GM19467 (cell line): ENCODE results near the gene TMEM119.
"Not testable (repeated sequence)": the region's sequence is repeated elsewhere in the genome, so short reads cannot be mapped to it uniquely, and the experiment has no call there.

Source experiments
- ATAC-seq: cut with Tn5 transposase; IDR thresholded peaks from one replicate; pipeline ENCODE4 v1.9.1; 2021; ENCODE audit warnings: mild to moderate bottlenecking, moderate library complexity; ENCODE audit not compliant: unreplicated experiment

The TMEM119 gene

DNA sequence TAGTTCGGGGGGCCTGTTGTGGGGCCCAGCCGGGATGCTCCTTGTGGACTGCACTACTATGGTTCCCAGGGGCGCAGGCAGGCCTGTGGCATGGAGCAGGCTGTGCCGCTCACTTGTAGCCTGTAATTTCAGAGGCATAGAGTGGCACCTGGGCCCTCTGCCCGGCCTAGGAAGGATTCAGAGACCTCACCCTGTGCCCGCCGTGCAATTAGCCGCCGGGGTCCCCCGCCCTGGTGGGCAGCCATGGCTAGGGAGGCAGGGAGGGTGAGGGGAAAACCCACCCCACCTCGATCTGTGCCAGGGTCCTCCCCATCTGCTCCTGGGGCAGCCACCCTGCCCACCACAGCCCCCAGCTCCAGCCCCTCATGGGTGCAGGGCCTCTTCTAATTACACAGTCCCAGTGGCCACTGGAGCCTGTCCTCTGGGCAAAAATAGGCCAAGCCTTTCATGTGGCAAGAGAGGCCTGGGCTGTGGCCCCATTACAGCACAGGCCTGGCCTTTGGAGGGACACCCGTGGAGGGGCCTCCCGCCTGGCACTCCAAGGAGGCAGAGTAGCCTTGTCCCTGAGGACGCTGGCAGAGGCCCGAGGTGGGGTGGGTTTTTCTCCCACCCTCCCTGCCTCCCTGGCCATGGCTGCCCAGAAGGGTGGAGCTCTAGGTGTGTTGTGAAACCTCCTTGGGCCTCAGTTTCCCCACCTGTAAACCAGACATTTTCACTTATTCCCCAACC lies 5.3 kb upstream of the TMEM119 start:
- no peak for ATAC-seq

DNA sequence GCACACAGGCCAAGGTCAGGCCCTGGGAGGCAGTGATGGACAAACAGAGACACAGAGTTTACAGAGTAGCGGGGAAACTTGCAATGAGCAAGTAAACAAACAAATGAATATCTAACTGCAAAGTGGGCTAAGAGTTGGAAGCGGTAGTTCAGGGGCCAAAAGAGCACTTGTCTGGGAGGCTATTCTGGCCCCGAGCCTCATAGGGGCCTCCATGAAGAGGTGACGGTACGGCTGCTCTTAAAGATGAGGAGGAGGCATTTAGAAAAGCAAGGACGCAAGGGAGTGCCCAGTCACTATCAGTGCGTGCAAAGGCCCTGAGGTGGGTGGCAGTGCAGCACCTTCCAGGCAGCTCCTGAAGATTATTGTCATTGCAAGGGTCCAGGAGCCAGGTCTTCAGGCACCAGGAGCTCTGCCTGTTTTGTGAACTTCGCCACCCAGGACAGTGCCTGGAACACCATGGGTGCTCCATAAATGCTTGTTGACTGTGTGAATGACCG lies 4.4 kb upstream of the TMEM119 start:
- ATAC-seq, result no peak

DNA sequence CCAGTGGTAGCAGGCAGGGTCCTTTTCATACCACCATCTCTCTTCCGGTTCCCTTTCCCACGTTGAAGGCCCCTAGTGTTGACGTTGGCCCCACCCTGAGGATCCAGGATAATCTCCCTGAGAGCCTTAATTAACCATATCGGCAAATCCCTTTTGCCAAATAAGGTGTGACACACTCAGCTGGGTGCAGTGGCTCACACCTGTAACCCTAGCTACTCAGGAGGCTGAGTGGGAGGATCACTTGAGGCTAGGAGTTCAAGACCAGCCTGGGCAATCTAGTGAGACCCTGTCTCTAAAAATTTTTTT lies 2.8 kb upstream of the TMEM119 start:
- no peak for ATAC-seq

DNA sequence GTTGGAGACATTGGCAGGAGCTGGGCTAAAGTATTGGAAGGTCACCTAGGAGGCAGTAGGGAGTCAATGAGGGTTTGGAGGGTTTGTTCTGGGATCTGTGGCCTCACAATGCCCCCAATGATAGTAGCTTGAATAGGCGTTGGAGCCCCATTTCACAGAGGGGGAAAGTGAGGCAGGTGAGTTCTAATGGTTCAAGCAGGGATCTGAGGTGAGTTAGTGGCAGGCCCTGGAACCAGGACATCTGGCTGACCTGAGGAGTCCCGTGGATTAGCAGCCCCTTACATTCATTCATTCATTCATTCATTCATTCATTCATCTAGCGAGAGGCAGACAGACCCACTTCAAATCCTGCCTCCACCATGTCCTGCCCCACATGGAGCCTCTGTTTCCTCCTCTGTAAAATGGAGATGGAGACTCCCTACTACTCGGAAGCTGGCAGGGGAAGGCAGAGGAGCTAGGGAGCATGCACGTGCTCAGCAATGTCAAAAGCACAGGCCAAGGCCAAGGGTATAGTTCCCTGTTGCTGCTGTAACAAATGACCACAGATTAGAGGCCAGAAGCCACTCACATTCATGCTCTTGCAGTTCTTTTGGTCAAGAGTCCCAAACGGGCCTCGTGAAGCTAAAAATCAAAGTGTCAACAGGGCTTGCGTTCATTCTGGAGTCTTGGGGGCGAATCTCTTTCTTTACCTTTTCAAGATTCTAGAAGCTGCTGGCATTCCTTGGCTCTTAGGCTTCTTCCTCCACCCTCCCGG lies 2.2 kb upstream of the TMEM119 start:
- no peak for ATAC-seq

DNA sequence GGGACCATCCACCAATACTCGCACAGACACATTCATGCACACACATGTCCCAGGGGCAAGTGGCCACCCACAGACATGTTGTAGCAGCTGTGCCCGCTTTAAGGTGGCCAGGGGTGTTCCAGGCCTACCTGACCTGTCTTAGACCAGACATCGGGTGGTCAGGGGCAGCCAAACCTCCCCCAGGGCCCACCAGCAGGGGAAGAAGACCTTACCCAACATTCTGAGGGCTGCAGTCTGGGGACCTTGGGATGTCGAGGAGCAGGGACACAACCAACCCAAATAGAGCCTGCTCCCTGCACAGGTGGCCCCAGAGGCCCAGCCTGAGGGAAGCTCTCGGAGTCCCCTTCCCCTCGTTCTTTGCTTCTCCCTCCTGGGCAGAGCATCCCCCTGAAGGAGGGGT lies 1.7 kb upstream of the TMEM119 start:
- ATAC-seq, result no peak

DNA sequence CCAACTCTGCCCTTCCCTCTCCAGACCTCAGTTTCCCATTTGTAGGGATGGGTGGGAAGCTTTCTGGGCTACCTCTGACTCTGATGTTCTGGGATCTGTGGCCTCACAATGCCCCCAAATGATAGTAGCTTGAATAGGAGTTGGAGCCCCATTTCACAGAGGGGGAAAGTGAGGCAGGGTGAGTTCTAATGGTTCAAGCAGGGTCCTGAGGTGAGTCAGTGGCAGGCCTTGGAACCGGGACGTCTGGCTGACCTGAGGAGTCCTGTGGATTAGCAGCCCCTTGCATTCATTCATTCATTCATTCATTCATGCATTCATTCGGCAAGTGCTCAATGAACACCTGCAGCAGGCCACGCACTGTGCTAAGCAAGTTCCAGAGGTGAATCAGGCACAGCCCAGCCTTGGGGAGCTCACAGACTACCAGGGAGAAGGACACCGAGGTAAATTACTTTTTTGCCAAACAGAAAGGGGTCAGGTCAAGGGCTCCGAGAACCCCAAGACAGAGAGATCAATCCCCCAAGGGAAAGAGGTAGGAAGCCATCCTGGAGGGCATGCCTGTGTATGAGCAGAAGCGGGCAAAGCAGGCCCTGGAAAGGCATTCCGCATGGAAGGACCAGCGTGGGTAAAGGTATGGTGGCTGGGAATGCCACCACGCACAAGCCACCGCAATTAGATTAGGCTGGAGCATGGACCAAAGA lies 818 bp upstream of the TMEM119 start:
- ATAC-seq, result no peak

DNA sequence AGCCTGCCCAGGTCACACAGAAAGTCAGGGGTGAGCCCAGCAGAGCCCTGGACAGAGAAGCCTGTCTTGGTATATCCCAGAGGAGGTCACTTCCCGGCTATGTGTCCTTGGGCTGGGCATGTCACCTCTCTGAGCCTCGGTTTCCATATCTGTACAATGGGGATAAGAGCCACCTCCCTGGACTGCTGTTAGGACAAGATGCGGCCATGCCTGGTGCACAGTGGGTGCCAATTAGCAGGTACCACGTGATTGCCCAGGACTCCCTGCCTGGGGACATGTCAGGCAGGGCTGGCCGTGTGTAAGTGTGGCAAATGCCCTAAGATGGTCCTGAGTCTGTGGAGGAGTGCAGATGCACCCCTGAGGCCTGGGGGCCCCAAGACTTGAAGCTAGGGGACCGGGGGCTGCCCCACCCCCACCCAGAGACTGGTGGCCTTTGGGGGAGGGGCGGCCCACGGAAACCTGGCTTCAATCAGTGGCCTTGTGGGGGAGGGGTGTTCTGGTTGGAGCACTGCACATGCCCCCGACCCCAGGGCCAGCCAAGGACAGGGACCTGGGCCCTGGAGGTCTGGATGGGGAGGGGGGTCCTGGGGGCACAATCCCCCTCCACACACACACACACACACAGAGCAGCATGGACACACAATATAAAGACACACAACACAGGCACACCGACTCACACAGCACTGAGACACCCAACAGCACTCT lies 878 bp downstream of the TMEM119 start:
- ATAC-seq, result no peak

DNA sequence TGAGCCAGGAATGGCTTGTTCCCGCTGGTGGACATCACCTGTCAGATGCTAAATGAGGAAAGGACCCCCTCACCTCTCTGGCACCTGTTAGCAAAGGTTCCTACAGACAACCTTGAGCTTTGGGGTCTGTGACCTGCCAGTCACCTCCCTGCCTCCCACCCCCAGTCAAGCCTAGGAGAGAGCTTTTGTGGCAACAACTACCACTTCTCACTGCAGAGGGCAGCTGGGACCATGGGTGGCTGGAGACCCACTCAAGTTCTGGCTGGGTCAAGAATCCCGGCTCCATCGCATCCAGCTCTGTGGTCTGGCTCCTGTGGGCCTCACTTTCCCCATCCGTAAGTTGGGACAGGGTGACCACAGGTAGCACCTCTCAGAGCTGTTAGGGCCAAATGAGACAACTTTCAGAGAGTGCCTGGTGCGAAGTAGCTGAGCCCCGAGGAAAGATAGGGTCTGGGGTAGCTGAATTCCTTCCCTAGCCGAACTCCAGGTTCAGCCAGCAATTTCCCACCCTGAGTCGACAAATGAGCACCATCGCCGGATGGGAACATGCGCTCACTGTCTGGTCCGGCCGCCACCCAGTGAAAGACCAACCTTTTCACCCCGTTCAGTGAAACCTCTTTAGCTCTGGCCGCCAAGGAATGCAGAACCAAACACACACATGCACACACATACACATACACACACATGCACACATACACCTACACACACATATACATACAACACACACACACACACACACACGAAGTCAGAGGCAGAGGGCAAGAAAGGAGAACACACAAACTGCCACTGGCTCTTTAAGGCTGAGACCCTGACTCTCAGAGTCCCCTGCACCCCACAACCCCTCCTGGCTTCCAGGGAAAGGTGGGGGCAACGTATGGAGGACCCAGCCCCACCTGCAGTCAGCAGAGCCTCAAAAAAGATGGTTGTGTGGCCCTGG lies 1.9 kb downstream of the TMEM119 start:
- no peak for ATAC-seq

DNA sequence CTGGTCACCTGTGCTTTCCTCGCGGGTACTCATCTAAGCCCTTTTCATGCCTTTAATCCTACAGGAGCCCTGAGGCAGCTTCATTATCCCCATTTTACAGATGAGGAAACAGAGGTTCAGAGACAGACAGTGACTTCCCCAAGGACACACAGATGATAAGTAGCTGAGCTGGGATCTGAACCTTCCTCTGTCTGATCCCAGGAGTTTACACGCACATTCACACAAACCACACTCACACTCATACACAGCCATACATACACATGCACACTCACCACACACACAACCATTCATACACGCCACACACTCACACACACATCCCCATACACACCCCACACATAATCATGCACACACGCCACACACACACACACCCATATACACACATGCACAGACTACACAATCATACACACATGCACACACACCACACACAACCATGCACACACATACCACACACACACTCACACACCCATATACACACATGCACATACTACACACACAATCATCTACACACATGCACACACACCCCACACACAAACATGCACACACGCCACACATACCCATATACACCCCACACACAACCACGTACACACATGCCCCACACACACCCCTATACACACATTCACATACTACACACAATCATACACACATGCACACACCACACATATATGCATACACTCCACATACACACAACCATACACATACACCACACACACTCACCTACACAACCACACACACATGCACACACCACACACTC lies 2.7 kb downstream of the TMEM119 start:
- ATAC-seq, result no peak

DNA sequence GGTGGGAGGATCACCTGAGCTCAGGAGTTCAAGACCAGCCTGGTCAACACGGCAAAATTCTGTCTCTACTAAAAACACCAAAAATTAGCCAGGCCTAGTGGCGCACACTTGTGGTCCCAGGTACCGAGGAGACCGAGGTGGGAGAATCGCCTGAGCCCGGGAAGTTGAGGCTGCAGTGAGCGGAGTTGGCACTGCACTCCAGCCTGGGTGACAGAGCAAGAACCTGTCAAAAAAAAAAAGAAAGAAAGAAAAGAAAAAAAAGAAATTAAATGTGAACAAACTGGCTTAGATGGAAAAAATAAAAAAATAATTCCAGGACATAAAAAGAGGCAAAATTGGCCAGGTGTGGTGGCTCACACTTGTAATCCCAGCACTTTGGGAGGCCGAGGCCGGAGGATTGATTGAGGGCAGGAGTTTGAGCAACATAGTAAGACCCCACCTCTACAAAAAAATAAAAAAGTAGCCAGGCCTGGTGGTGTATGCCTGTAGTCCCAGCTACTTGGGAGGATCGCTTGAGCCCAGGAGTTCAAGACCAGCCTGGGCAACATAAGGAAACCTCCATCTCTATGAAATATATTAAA lies 3.5 kb downstream of the TMEM119 start:
- ATAC-seq, result no peak

DNA sequence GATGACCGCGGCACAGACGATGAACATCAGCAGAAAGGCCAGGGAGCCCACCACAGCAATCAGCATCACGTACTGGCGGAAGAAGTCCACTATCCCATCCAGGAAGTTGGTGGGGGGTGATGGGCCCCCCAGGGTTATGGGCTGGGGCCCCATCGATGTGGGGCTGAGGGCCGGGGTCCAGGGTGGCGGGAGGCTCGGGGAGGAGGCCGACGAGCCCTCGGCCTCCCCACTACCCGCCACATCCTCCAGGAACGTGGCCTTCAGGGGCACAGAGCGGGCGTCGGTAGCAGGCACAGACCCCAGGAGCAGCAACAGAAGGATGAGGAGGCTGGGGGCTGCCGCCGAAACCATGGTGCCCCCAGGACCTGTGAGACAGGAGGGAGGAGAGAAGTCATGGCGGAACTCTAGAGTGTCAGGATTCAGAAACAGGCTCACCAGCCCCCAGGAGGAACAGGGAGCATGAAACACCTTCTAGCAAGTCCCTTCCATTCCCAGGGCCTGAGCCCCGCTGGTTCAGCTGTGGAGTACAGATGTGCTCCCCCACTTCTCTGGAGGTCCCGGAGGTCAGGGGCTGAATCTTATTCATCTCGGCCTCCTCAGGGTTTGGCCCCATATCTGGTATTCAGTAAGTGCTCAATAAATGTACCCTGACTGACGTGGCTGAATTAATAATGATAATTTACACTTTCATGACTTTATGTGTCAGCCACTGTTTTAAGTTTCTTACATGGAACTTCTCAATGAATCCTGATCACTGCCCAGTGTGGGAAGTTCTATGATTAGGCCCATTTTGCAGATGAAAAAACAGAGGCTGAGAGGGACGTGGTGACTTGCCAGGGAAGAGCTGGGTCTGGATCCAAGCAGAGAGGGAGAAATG lies 5.6 kb downstream of the TMEM119 start:
- no peak for ATAC-seq

DNA sequence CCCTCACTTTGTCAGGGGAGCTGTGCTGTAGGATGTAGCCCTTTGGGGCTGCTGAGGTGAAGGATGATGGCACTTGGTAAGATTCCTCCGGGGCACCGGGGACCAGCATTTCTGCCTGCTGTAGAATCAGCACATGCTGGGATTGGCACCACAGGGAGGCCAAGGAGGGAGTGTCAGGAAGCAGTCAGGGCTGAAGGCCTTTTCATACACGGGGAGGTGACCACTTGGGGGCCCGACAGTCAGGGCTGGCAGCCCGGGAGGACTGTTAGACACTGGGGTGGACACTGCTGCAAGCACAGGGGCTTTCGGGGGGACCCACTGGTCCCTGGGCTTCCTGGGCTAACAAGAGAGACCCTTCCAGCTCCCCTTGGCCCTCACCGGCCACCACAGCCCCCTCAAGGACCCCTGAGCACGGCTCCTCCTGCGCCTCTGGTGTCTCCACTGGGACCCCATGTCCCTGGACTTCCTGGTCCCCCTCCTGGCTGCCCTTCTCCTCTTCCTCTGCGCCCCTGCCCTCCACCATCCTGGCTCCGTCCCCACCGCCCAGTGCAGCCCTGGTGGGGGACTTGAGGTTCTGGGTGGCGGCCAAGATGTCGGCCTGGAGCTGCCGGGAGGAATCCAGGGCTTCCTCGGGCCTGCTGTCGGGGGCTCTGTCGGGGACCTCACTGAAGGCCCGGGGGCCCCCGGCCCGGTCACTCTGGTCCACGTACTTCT lies 6.5 kb downstream of the TMEM119 start:
- ATAC-seq, result no peak

DNA sequence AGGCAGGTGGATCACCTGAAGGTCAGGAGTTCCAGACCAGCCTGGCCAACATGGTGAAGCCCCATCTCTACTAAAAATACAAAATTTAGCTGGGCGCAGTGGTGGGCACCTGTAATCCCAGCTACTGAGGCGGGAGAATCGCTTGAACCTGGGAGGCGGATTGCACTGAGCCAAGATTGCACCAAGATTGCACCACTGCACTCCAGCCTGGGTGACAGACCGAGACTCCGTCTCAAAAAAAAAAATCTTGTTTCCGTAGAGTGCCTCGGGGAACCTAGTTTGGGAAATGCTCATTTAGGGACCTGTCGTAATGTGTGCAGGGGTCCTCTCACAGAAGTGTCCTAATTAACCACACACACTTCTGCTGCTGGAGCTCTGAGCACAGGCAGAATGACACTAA lies 7.4 kb downstream of the TMEM119 start:
- ATAC-seq, result not testable (repeated sequence)

DNA sequence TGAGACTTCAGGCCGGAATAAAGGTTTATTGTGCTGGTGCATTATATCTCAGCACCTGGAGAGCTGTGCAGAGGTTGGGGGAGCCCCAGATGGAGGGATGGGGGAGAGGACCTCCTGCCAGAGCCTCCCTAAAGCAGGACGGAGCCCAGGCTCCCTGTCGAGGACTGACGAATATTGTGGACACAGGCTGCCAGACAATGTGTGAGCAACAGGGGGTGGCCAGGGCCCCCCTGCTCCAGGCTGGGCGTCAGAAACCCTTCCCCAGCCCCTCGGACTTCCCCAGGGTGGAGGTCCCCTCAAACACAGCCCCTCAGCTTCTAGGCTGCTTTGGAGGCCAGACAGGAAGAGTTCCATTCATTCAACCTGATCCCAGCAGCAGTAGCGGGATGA lies 8.0 kb downstream of the TMEM119 start:
- ATAC-seq, result no peak

DNA sequence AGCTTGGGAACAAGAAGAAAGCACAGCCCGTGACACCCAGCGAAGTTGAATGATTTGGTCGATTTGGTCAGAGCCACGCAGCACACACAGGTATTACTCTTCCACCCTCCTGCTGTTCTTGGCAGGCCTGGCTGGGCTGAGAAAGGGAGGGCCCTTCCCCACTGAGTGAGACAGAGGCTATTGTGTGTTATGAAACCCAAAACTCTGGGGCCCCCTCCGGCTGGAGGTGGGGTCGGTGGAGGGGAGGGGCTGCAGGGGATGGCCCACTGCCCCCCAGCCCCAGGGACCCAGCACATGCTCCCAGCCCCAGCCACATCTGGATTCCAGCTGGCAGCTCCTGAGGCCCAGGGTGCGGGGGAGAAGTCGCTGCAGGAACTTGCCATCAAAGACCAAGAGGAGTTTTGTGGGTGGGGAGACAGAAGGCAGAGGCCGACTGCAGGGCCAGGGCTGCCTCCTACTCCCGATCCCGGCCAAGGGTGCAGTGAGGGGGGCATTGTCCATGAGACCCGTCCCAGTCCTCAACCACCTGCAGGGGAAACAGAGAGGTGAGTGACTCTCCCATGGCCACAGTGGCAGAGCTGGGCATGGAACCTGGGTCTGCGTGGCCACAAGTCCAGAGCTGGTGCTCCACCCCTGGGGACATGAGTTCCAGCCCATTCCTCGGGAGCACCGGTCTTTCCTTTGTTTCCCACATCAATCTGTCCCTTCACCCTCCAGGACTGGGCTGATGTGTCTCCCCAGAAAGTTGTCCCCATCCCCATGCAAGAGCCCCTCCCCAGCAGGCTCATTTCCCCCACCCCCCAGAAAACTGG lies 8.7 kb downstream of the TMEM119 start:
- no peak for ATAC-seq

DNA sequence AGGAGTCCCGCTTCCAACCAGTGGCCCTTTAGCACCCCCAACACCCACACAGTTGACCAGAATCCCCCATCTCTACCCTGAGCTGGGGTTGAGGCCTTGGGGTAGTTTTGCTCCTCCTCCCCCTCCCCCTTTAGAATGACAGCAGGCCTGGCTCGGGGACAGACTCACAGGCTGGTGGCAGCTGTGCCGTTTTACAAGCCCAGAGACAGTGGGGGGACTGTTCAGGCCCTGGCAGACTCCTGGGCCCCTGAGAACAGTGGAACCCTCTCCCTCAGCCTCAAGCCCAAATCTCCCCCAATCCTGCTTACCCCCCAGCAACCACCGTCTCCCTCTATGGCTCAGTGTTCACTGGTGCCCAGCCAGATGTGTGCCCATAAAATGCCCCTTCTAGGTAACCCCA lies 10.1 kb downstream of the TMEM119 start:
- ATAC-seq, result no peak

DNA sequence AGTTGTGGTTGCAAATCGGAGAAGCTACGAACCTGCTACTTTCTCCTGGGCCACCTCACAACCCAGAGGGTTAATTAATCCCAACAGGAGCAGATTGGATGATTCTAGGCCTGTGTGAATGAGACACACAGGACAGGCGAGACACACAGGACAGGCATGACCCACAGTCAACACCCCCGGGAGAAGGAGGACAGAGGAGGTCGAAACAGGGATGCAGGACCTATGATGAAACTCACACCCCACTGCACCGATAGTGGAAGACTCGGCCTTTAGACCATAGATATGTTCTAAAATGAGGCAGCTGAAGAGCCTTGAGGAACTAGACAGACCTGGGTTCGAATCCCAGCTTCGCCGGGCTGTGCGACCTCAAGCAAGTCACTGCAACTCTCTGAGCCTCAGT lies 11.6 kb downstream of the TMEM119 start:
- ATAC-seq, result no peak
